EL (cell line): ENCODE results near the gene NMNAT3.

ENCODE experiments used
- DNase-seq: peaks from one replicate; pipeline ENCODE4 v3.0.0-alpha.2; 2016

NMNAT3 gene

GRCh38 chr3:139574026-139574947, 103.5 kb downstream of the NMNAT3 start:
- DNase-seq = no peak

- DNase-seq = no peak
Measured at GRCh38 chr3:139572847-139573672, 104.7 kb downstream of the NMNAT3 start.

GRCh38 chr3:139571711-139572110, 106.1 kb downstream of the NMNAT3 start:
- no peak for DNase-seq

GRCh38 chr3:139564294-139564861, 113.4 kb downstream of the NMNAT3 start:
- no peak for DNase-seq

- no peak for DNase-seq
Measured at GRCh38 chr3:139561959-139562676, 115.7 kb downstream of the NMNAT3 start.

- DNase-seq = no peak
Measured at GRCh38 chr3:139561255-139561817, 116.4 kb downstream of the NMNAT3 start.

- DNase-seq = no peak
Measured at GRCh38 chr3:139560411-139560810, 117.4 kb downstream of the NMNAT3 start.

GRCh38 chr3:139559541-139559940, 118.2 kb downstream of the NMNAT3 start:
- no peak for DNase-seq

GRCh38 chr3:139558351-139559266, 119.2 kb downstream of the NMNAT3 start:
- DNase-seq = no peak

- no peak for DNase-seq
Measured at GRCh38 chr3:139557041-139557440, 120.7 kb downstream of the NMNAT3 start.

- no peak for DNase-seq
Measured at GRCh38 chr3:139555249-139555648, 122.5 kb downstream of the NMNAT3 start.

- DNase-seq = no peak
Measured at GRCh38 chr3:139554628-139555027, 123.1 kb downstream of the NMNAT3 start.

- no peak for DNase-seq
Measured at GRCh38 chr3:139552632-139553365, 125.0 kb downstream of the NMNAT3 start.

GRCh38 chr3:139548801-139549200, 129.0 kb downstream of the NMNAT3 start:
- no peak for DNase-seq

GRCh38 chr3:139547666-139548065, 130.1 kb downstream of the NMNAT3 start:
- DNase-seq = no peak

GRCh38 chr3:139546772-139547171, 131.0 kb downstream of the NMNAT3 start:
- no peak for DNase-seq

- no peak for DNase-seq
Measured at GRCh38 chr3:139541532-139542288, 136.1 kb downstream of the NMNAT3 start.

GRCh38 chr3:139540651-139541531, 136.9 kb downstream of the NMNAT3 start:
- DNase-seq = no peak

- no peak for DNase-seq
Measured at GRCh38 chr3:139538733-139539132, 139.0 kb downstream of the NMNAT3 start.
